Measurements from ENCODE around the gene WNT10A.

WNT10A gene

DNA sequence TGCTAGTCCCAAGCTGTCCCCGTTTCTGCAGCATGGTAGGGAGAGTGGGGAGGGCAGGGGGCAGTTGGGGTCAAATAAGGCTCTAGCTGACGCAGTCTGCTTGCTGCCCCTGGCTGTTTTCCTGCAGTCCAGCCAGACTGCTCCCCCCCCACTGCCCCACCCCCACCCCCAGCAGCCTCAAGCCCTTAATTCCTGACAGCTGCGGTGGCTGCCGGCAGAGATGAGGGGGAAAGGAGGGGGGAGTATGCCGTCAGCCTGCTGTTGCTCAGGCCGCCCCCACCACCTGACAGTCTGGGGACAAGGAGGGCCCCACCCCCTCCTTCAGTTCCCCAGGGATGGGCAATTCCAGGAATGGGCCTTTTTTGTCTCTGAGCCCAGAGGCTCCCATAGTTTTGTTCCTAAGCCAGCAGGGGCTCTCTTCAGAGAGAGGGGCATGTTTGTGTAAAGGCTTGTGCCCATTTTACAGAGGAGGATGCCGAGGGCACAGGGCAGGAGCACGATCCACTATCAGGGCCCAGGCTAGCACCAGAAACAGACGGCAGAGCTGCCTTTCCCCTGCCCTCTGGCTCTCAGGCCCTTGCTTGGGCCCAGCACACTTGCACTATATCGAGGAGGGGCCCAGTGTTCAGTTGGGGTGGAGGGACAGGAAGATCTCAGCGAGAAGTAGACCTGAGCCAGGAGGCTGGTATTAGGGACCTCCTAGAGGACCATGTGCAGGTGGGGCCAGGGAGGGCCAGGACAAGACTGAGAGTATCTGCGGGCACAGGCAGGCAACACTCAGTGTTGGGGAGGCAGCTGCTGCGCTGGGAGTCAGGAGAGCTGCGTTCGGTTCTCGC, 1.5 kb upstream of the WNT10A start:
- no peak for DNase-seq

- no peak for DNase-seq
Measured at GRCh38 chr2:218879776-218880101, 913 bp upstream of the WNT10A start.

GRCh38 chr2:218880859-218881594, 375 bp downstream of the WNT10A start:
- DNase-seq, result no peak

DNA sequence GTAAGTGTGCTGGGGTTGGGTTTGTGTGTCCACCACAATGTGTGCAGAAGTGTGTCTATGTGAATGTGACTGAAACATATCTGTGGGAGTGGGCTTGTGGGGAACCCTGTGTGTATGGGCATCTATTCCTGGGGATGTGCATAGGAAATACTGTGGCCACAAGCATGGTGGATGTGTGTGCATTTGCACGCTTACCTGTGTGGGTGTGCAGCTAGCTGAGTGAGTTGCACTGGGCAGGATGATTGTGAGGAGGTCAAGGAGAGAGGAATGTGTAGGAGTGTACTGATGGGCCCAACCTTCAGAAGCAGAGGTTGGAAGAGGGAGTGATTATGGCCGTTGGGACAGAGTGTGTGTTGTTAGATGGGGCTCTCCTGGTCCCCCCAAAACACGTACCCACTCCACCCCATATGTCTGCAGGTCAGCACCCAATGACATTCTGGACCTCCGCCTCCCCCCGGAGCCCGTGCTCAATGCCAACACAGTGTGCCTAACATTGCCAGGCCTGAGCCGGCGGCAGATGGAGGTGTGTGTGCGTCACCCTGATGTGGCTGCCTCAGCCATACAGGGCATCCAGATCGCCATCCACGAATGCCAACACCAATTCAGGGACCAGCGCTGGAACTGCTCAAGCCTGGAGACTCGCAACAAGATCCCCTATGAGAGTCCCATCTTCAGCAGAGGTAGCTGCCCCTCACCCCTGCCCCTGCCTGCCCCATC, 1.2 kb downstream of the WNT10A start:
- no peak for DNase-seq

DNA sequence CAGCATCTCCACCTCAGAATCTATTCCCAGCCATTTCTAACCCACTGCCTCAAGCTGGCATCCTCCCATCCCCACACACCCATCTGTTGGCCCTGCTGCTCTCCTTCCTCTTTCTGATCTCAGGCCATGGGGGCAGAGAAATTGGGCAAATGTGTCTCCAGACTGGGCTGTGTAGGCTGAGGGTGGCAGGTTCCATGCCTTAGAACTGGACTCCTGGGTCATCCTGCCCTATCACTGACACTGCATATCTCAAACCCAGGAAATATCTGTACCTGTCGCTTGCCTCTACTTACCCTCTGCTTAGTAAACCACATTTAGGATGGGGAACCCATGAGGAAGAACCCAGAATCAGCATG, 1.8 kb downstream of the WNT10A start:
- DNase-seq, result no peak

- DNase-seq, result no peak
Measured at GRCh38 chr2:218882866-218883366, 2.3 kb downstream of the WNT10A start.

DNA sequence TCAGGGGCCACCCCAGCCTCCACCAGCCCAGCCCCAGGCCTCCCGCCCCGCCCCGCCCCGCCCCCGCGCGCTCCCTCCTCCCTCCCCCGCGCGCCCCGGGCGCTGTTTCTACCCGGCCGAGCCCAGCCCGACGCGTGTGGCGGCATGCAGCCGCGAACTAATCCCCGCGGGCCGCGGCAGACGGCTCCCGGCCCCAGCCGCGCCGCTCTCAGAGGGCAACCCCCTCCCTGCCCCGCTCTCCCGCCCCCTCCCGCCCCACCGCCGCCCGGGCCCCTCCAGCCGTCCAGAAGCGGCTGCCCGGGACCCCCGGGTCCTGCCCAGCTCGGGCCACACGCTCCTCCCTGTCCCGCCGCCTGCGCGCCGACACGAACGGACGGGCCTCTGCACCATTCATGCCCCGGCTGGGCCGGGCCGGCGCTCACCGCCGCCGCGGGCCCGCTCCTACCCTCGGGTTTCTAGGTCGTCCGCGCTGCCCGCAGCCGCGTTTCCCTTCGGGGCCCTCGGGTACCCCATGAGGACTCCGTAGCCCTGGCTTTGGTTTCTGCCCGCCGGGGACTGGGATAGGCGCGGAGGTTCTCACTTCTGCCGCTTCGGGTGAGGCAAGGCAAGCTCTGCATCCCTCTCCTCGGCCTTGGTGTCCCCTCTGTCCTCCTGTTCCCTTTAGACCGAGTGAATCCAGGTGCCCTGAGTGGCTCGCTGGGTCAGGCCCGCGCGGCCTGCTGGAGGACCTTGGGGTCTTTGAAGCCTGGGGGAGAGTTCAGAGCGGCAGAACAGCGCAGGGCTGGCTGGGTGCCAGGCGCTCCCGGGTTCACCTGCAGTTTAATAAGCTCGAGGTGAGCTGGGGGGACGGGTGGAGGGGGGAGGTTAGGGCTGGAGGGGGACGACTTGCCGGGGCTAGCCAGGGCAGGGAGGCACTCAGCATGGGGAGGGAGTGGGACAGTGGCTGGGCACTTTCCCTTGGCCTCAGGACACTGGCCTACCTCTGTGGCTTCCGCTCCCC, 3.1 kb downstream of the WNT10A start:
- no peak for DNase-seq

GRCh38 chr2:218884519-218884918, 3.9 kb downstream of the WNT10A start:
- no peak for DNase-seq

DNA sequence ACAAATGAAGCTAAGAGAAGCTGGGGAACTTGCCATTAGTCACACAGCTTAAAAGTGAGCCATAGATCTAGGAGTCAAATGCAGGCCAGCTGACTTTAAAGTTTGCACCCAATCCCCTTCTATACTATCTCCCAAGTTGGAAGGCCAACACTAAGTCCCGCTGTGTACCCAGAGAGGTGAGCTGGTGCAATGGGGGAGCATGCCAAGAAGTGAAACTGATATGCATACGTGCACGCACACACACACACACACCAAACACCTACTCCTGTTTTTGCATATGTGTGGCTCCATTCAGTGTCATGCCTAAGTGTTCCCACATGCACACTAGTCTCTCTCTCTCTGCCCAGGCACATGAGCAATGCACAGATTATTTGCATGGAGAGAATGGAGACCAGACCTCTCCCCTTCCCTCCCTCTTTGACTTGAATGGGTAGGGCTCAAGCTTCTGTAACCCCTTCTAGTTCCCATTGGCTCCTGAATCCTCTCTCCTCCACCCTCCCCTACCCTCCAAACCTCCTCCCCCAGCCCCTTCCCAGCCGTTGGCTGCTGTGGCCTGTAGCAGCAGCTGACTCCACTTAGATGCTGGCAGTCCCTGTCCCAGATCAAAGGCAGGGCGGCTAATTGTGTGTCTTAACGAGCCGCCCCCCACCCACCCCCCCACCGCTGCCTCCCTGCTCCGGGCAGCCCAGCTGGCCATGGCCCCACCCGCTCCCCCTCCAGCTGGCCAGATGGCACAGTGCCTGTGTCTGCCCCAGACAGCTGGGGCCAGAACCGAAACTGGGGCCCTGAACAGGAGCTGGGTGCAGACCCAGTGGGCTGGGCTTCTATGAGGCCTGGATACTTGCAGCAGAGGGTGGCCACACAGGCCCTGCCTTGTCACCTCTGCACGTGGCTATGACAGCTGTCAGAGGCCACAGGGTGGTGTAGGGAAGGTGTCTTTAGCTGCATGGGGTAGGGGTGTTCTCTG, 5.6 kb downstream of the WNT10A start:
- no peak for DNase-seq

GRCh38 chr2:218887079-218887478, 6.4 kb downstream of the WNT10A start:
- DNase-seq, result no peak

- DNase-seq, result no peak
Measured at GRCh38 chr2:218888341-218888740, 7.7 kb downstream of the WNT10A start.

DNA sequence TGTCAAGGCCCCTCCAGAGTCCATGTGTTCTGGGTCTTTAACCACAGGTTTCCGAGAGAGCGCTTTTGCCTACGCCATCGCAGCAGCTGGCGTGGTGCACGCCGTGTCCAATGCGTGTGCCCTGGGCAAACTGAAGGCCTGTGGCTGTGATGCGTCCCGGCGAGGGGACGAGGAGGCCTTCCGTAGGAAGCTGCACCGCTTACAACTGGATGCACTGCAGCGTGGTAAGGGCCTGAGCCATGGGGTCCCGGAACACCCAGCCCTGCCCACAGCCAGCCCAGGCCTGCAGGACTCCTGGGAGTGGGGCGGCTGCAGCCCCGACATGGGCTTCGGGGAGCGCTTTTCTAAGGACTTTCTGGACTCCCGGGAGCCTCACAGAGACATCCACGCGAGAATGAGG, 9.3 kb downstream of the WNT10A start:
- DNase-seq, result no peak

- no peak for DNase-seq
Measured at GRCh38 chr2:218890369-218890768, 9.7 kb downstream of the WNT10A start.

DNA sequence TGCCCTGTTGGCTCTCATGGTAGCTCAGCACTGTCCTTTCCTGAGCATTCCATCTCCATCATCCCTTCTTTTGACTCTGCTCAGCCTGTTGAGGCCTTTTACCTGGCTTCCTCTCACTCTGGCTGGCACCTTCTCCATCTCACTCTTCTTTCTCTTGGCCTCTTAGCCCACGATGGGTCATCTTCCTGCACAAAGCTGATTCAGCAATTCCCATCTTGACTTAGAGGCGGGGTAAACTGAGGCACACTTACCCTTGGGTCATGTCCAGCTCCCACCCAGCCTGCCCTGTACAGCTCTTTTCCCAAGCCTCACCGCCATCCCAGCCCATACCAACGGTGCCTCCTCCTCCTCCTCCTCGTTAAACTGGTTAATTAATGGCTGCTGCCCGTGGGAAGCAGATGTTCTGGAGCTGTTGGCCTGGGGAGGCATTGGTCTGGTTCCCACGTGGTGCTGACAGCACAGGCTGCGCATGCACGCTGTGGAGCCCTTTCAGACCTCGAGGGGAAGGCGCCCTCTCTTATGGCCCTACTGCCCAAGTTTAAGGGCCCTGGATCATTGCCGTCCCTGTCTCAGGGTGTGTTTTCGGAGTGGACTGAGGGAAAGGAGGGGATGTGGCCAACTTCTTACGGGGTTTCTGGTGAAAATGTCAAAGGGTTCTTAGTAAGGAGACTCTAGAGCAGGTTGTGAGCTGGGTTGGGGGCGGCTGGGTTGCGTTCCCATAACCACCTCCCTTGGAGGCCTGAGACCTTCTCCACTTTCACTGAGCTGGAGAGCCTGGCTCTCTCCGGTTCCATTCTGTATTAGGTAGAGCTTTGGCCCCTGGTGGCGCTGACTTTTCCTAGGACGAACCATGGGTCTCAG, 10.9 kb downstream of the WNT10A start:
- no peak for DNase-seq

- peak; percentile 54 for DNase-seq
Measured at GRCh38 chr2:218892693-218893348, 12.2 kb downstream of the WNT10A start.

DNA sequence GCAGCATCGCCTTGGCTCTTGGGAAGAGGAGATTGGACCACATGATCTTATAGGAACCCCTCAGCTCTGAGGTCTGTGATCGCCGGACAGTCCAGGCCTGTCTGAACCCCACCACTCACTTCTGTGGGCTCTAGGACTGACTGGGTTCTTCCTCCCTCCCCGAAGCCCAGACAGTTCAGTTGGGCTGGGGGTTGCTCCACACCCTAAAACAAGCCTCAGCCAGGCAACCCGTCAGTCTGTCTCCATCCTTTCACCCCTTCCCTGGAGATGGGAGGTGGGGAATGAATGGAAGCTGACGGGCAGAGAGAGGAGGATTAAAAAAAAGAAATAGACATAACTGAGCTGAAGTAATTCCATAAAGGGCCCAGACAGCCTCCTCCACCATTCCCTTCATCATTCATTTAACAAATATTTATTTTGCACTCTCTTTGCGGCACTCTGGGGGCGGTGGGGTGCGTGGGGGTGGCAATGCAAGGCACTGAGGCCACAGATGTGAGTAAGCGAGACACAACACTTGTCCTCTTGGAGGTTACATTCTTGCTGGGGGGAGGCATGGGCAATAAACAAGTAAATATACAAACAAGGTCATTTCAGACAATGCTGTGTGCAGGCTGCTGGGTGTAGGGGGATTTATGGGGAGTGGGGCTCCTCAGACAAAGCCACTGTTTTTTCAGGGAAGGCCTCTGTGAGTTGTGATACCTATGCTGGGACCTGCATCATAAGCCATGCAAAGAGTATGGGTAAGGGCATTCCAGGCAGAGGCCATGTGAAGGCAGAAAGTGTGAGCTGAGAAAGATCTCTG, 12.9 kb downstream of the WNT10A start:
- DNase-seq, result no peak

- DNase-seq, result no peak
Measured at GRCh38 chr2:218894151-218894879, 13.7 kb downstream of the WNT10A start.

- no peak for DNase-seq
Measured at GRCh38 chr2:218894880-218895157, 14.2 kb downstream of the WNT10A start.

Data from NCI-H2107 (cell line).